Stimulated activated CD8-positive, alpha-beta memory T cell treated with anti-CD3 and anti-CD28 coated beads, Interleukin-12 subunit alpha, Interleukin-12 subunit beta, amount 100 ng/mL, for 24 hours (primary cell): Measurements from ENCODE around the gene WDR54.

ENCODE experiments used
- DNase-seq: peaks from one replicate; pipeline ENCODE4 v3.0.0-alpha.2; 2020; ENCODE audit errors: extremely low read depth

The WDR54 gene

GRCh38 chr2:74421221-74421870, at the start of gene WDR54, which contains the start of gene C2orf81:
TSS of gene WDR54 (plus strand) at chr2:74421730. CDS start at chr2:74422154, 424 bp downstream.
TSS of gene C2orf81 (minus strand) at chr2:74421619. CDS start at chr2:74421560, 59 bp downstream.
- DNase-seq, result peak; percentile 85

GRCh38 chr2:74372674-74373073, 48.9 kb upstream of the WDR54 start:
- no peak for DNase-seq

- DNase-seq, result no peak
Measured at GRCh38 chr2:74373221-74373676, 48.3 kb upstream of the WDR54 start.

- no peak for DNase-seq
Measured at GRCh38 chr2:74373985-74374384, 47.5 kb upstream of the WDR54 start.

GRCh38 chr2:74374509-74375205, 46.9 kb upstream of the WDR54 start:
- no peak for DNase-seq

GRCh38 chr2:74375838-74376237, 45.7 kb upstream of the WDR54 start:
- DNase-seq, result no peak

- no peak for DNase-seq
Measured at GRCh38 chr2:74378007-74378406, 43.5 kb upstream of the WDR54 start.

- no peak for DNase-seq
Measured at GRCh38 chr2:74379851-74380789, 41.4 kb upstream of the WDR54 start, which contains the start of gene DCTN1. TSS of gene DCTN1 (minus strand) at chr2:74380311. CDS start at chr2:74380037, 274 bp downstream.

- DNase-seq, result no peak
Measured at GRCh38 chr2:74381751-74382150, 39.8 kb upstream of the WDR54 start.

- DNase-seq, result no peak
Measured at GRCh38 chr2:74383254-74383653, 38.3 kb upstream of the WDR54 start.

GRCh38 chr2:74384051-74384450, 37.5 kb upstream of the WDR54 start:
- no peak for DNase-seq

- DNase-seq, result no peak
Measured at GRCh38 chr2:74385396-74385795, 36.1 kb upstream of the WDR54 start.

- DNase-seq, result no peak
Measured at GRCh38 chr2:74387346-74387745, 34.2 kb upstream of the WDR54 start.

GRCh38 chr2:74390606-74391005, 30.9 kb upstream of the WDR54 start:
- DNase-seq, result no peak

GRCh38 chr2:74391209-74391579, 30.3 kb upstream of the WDR54 start:
- DNase-seq, result no peak

GRCh38 chr2:74391580-74392448, 29.7 kb upstream of the WDR54 start:
- DNase-seq, result peak; percentile 81

GRCh38 chr2:74392449-74392743, 29.1 kb upstream of the WDR54 start:
- no peak for DNase-seq

- no peak for DNase-seq
Measured at GRCh38 chr2:74393525-74393924, 28.0 kb upstream of the WDR54 start.

GRCh38 chr2:74396149-74396548, 25.4 kb upstream of the WDR54 start:
- no peak for DNase-seq

GRCh38 chr2:74399785-74400184, 21.7 kb upstream of the WDR54 start:
- DNase-seq, result no peak

GRCh38 chr2:74401891-74402290, 19.6 kb upstream of the WDR54 start:
- no peak for DNase-seq
